ENCODE results near the gene FZR1.
A peak's percentile ranks its signal among the peaks of the same experiment; 100 is the strongest.
"Not testable (repeated sequence)": the region's sequence is repeated elsewhere in the genome, so short reads cannot be mapped to it uniquely, and the experiment has no call there.

FZR1 gene

GRCh38 chr19:3573858-3574637 is 67.9 kb downstream of the FZR1 start:
- peak; percentile 93 for DNase-seq (ENCODE audit: low spot score)

GRCh38 chr19:3575260-3575741 is 69.2 kb downstream of the FZR1 start:
- DNase-seq (ENCODE audit: low spot score) = no peak

DNA sequence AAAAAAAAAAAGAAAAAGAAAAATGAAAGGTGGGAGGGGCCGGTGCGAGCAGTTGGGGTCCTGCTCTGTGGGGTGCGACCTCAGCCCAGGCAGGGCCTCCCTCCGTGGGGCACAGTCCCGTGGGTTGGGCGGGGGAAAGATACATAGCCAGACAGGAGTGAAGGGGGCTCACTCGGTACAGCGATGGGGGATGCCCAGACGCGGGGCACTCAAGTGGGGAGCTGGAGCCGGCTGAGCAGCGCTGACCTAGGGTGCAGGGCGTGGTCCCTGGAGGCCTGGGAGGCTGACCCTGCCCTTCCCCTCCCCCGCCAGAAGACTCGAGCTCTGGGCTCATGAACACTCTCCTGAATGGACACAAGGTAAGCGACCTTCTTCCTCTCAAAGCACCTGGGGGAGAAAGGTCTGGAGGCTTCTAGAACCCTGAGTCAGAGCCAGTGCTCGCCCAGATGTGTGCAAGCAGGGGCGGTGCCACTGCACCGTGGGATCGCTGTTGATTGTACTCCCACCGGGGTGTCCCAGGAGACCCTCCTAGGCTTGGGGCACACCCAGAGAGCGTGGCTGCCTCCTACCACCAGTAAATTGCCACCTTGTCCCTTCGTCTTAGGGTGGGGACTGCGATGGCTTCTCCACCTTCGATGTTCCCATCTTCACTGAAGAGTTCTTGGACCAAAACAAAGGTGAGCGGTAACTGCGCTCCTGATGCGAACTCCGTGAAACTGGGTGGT is 70.0 kb downstream of the FZR1 start:
- DNase-seq (ENCODE audit: low spot score) = no peak

DNA sequence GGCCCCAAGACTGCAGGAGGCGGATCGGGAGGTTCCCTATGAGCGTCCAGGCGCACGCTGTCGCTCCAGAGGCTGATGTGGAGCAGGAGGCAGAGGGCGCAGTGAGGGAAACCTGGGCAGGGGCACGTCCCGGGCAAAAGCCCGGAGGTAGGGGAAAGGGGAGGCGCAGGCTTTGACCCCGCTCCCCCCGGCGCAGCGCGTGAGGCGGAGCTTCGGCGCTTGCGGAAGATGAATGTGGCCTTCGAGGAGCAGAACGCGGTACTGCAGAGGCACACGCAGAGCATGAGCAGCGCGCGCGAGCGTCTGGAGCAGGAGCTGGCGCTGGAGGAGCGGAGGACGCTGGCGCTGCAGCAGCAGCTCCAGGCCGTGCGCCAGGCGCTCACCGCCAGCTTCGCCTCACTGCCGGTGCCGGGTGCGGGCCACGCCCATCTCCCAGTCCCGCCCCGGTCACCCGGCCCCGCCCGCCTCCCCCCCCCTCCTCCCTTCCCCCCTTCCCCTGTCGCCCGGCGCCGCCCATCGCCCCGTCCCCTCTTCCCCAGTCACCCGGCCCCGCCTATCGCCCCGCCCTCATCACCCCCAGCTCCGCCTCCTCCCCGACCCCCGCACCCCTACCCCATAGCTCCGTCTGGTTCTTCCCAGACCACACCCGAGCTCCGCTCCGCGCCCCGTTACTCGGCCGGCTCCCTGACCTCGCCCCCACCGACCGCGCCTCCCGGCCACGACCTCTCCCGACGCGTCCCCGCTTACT is 70.8 kb downstream of the FZR1 start:
- DNase-seq (ENCODE audit: low spot score) = peak; percentile 75

DNA sequence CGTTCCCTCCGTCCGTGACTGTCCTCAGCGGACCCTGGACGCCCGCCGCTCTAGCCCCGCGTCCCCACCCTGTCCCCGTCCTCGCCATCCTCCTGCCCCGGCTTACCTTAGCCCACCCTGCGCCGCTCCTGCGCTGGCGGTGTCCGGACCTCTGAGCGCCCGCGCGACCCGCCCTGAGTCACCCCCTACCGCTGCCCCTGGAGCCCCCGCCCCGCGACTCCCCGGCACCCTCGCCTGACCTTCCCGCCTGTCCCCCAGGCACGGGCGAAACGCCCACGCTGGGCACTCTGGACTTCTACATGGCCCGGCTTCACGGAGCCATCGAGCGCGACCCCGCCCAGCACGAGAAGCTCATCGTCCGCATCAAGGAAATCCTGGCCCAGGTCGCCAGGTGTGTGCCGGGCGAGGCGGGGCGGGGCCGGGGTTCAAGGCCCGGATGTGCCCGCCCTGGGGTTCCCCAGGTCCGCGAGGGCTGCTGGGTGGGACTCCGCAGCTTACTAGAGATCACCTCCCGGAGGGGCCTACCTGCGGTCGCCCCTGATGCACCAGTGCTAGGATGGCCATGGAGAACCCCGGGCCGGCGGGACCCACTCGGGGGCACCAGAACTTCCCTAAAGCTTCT is 71.7 kb downstream of the FZR1 start:
- no peak for DNase-seq (ENCODE audit: low spot score)

GRCh38 chr19:3578390-3578789 is 72.3 kb downstream of the FZR1 start:
- DNase-seq (ENCODE audit: low spot score) = no peak

- peak; percentile 81 for DNase-seq (ENCODE audit: low spot score)
Measured at GRCh38 chr19:3580156-3580934, 74.2 kb downstream of the FZR1 start.

- not testable (repeated sequence) for DNase-seq (ENCODE audit: low spot score)
Measured at GRCh38 chr19:3581792-3582191, 75.7 kb downstream of the FZR1 start.

GRCh38 chr19:3584036-3584802 is 78.1 kb downstream of the FZR1 start:
- DNase-seq (ENCODE audit: low spot score) = not testable (repeated sequence)

GRCh38 chr19:3585301-3586126 is 79.4 kb downstream of the FZR1 start, which contains the start of gene GIPC3:
Gene GIPC3 (plus strand): TSS chr19:3585478. CDS start chr19:3585598, 120 bp downstream.
- DNase-seq (ENCODE audit: low spot score) = no peak

GRCh38 chr19:3586127-3586626 is 80.1 kb downstream of the FZR1 start:
- DNase-seq (ENCODE audit: low spot score) = no peak

DNA sequence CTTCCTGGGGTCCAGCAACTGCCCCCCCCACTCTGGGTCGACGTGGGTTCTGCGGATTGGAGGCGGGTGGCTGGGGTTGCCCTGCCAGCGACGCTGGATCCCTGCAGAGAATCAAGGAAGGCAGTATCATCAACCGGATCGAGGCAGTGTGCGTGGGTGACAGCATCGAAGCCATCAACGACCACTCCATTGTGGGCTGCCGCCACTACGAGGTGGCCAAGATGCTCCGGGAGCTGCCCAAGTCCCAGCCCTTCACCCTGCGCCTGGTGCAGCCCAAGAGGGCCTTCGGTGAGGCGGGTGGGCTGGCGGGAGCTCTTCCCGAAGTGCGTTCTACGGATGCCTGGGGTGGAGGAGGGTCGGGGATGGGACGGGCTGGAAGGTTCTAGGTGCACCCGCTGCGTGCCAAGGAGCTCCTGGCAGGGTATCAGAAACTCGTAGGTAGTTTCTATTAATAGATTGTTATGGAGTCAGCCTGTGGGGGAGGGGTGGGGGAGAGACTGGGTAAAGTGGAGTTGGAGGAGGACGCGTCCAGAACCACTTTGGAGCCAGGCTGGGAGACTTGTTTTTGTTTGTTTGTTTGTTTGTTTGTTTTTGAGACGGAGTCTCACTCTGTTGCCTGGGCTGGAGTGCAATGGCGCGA is 80.7 kb downstream of the FZR1 start:
- no peak for DNase-seq (ENCODE audit: low spot score)
